Measurements from ENCODE around the gene GPR146. TPM values are rescaled to one million over a fixed set of nuclear protein-coding genes. Genes with fewer than 3 reads are reported as not detected.

The GPR146 gene
- total RNA-seq, 1 donor from 2014 or later = 224 TPM

DNA sequence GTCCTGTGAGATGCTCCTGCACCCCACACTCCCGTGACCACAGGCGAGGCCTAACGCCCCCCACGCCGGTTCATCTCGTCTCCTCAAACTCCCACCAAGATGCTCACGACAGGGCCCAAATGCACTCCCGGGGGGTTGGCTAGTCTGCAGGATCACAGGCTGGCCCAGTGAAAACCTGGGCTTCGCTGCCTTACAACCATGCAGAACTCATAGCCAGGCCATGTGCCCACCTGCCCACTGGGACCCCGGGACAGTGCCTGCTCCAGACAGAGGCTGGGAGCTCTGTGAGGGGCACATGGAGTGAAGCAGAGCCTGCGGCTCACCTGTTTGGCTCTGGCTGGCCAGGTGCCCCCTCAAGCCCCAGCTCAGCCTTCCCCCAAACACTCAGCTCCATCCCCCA lies 34.2 kb downstream of the GPR146 start:
- no peak for DNase-seq (ENCODE audit: low spot score in 2 of 2)
- H3K4me3 ChIP-seq = no peak overlapping the region
- no peaks in the 10 kb centered on the region for H3K27me3 ChIP-seq
- H3K4me1 ChIP-seq = peaks cover 0 to 10% of the 10 kb centered on the region in 2 donors
- no peaks in the 10 kb centered on the region for H3K36me3 ChIP-seq
- no peaks in the 10 kb centered on the region for H3K9me3 ChIP-seq
- intact Hi-C loops (cut with DNase I) = no loop called here
- no peak overlapping the region for H3K27ac ChIP-seq
- TF ChIP-seq, protein P1, sequence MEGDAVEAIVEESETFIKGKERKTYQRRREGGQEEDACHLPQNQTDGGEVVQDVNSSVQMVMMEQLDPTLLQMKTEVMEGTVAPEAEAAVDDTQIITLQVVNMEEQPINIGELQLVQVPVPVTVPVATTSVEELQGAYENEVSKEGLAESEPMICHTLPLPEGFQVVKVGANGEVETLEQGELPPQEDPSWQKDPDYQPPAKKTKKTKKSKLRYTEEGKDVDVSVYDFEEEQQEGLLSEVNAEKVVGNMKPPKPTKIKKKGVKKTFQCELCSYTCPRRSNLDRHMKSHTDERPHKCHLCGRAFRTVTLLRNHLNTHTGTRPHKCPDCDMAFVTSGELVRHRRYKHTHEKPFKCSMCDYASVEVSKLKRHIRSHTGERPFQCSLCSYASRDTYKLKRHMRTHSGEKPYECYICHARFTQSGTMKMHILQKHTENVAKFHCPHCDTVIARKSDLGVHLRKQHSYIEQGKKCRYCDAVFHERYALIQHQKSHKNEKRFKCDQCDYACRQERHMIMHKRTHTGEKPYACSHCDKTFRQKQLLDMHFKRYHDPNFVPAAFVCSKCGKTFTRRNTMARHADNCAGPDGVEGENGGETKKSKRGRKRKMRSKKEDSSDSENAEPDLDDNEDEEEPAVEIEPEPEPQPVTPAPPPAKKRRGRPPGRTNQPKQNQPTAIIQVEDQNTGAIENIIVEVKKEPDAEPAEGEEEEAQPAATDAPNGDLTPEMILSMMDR (IDR thresholded peaks at IDR 0.05) = no peak

DNA sequence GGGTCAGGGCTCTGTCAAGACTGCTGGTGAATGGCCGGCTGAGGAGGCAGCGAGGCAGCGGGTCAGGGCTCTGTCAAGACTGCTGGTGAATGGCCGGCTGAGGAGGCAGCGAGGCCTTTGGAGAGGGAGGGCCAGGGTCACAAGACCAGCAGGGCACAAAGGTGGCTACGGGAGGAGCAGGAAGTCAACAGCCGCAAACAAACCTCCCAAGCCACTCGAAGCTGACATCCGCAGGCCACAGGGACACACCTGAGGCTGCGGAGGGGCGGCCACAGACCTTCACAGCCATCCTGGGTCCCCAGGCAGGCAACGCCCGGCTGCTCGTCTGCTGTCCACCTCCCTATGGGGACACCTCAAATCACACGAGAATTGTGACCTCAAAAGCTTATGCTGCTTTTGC lies 34.6 kb downstream of the GPR146 start:
- Histone ChIP-seq H3K4me1 (peaks cover 0 to 10% of the 10 kb centered on the region in 2 donors), H3K4me3 (no peak overlapping the region), H3K9me3 (no peaks in the 10 kb centered on the region), H3K27me3 (no peaks in the 10 kb centered on the region), H3K36me3 (no peaks in the 10 kb centered on the region), H3K27ac (no peak overlapping the region)
- TF ChIP-seq, protein P1 (IDR thresholded peaks at IDR 0.05) = no peak
- intact Hi-C loops (cut with DNase I) = no loop called here
- no peak for DNase-seq (ENCODE audit: low spot score in 2 of 2)

DNA sequence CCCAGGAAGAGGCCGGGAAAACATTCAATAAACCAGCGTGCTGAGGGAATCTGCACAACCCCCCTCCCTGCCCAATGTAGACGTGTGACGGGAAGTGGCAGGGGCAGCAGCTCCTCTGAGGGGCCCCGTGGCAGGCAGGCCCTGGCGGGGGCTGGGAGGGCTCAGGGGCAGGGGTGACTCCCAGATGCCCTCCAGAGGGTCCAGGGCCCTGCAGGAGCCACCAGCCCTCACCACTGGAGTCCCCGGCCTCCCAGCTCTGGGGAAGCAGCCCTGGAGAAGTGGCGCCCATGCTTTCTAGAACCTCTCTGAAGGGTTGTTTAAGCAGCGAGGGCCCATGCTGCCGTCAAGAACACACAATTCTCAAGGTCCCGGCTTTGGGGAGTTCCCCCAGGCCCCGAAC lies 35.2 kb downstream of the GPR146 start:
- TF ChIP-seq, protein P1 (IDR thresholded peaks at IDR 0.05) = no peak
- intact Hi-C loops (cut with DNase I) = no loop called here
- Histone ChIP-seq H3K27me3 (no peaks in the 10 kb centered on the region), H3K9me3 (no peaks in the 10 kb centered on the region), H3K4me1 (peaks cover 0 to 10% of the 10 kb centered on the region in 2 donors), H3K27ac (no peak overlapping the region), H3K36me3 (no peaks in the 10 kb centered on the region), H3K4me3 (no peak overlapping the region)
- DNase-seq (ENCODE audit: low spot score in 2 of 2) = no peak

DNA sequence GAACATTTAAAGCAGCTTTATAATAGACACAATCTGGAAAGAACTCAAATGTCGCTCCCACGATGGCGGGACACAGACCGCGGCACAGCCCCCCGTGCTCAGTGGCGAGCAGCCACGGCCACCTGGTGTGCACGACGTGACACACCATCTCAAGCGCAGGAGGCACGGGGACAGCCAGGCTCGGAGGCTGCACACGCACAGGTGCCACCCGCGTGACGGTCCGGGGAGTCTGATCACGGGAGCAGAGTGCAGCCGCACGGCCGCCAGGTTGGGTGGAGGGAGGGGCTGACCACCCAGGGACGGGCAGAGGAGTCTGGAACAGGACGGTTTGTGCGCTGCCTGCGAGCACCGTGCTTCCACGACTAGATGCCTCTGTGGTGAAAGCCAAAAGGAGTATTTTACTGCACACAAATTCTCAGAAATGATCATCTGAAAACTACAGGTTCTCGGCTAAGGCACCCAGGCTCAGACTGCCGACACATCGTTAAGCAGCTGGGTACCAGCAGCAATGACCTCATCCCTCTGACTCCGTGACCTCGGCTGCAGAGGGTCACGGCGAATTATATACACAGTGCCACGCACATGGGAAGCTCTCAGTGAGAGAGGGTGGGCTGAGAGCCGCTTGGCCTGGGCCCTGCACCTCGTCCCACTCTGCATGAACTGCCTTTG lies 36.0 kb downstream of the GPR146 start:
- peaks cover 0 to 10% of the 10 kb centered on the region in 2 donors for H3K4me1 ChIP-seq
- DNase-seq (ENCODE audit: low spot score in 2 of 2) = no peak
- H3K36me3 ChIP-seq = no peaks in the 10 kb centered on the region
- no peak overlapping the region for H3K4me3 ChIP-seq
- H3K9me3 ChIP-seq = no peaks in the 10 kb centered on the region
- TF ChIP-seq, protein P1 (IDR thresholded peaks at IDR 0.05) = no peak
- H3K27ac ChIP-seq = no peak overlapping the region
- intact Hi-C loops (cut with DNase I) = no loop called here
- no peaks in the 10 kb centered on the region for H3K27me3 ChIP-seq

DNA sequence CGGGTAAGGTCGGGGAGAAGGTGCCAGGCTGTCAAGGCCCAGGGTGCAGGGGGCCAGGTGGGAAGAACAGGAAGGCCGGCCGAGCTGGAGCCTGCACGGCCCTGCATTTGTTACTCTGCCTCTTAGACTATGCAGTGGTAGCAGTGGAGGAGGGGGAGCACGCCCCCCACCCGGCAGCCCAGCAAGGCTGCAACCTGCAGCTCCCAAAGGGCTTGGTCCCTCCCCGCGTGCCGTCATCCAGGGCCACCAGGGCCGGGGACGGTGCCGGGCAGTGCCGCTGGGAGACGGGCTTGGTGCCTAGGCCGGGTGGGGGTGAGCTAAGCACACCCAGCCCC lies 36.5 kb downstream of the GPR146 start:
- Histone ChIP-seq H3K9me3 (no peaks in the 10 kb centered on the region), H3K4me3 (no peak overlapping the region), H3K27me3 (no peaks in the 10 kb centered on the region), H3K27ac (no peak overlapping the region), H3K4me1 (peaks cover 0 to 14% of the 10 kb centered on the region in 2 donors), H3K36me3 (no peaks in the 10 kb centered on the region)
- no peak for DNase-seq (ENCODE audit: low spot score in 2 of 2)
- intact Hi-C loops (cut with DNase I) = no loop called here
- TF ChIP-seq, protein P1 (IDR thresholded peaks at IDR 0.05) = no peak

DNA sequence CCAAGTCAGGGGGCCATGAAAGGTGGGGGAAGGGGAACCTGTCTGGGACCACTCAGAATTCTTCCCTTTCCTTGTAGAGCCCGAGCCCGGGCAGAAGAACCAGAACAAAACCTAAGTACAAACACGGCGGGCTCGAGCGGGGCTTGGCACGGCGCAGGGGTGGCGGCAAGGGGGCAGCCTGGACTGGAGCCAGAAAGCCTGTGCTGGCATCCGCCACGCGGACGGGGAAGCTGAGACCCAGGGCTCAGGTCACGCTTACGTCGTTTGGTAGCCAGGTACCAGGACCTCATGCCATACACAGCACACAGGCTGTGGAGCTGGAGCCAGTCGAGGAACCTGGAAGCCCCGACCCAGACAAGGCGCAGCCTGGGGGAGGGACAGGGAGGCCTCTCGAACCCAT lies 37.0 kb downstream of the GPR146 start:
- H3K27me3 ChIP-seq = no peaks in the 10 kb centered on the region
- H3K4me1 ChIP-seq = peaks cover 0 to 16% of the 10 kb centered on the region in 2 donors
- no peak overlapping the region for H3K4me3 ChIP-seq
- DNase-seq (ENCODE audit: low spot score in 2 of 2) = no peak
- H3K9me3 ChIP-seq = no peaks in the 10 kb centered on the region
- H3K36me3 ChIP-seq = no peaks in the 10 kb centered on the region
- intact Hi-C loops (cut with DNase I) = no loop called here
- TF ChIP-seq, protein P1 (IDR thresholded peaks at IDR 0.05) = no peak
- H3K27ac ChIP-seq = no peak overlapping the region

All from ascending aorta (tissue), 2 donors.